Esophagus squamous epithelium (tissue), 5 donors: ENCODE results near the gene LRRC3B. TPM values are rescaled to one million over a fixed set of nuclear protein-coding genes. Genes with fewer than 3 reads are reported as not detected.
"Not testable (repeated sequence)": the region's sequence is repeated elsewhere in the genome, so short reads cannot be mapped to it uniquely, and the experiment has no call there.

Experiments
- DNase-seq: peaks from one replicate; lab custom pipeline; 2025; lab: John Stamatoyannopoulos, UW
- H3K27ac ChIP-seq, 4 donors: fragments of 200-600 bp; sonication (generic); one replicate each; pipeline ENCODE4 v1.5.1; 2016 to 2019; ENCODE audit warnings: mild to moderate bottlenecking in 1 of 4
- H3K27me3 ChIP-seq, 4 donors: fragments of 200-600 bp; sonication (generic); 1 replicate in 3 of 4; 2 replicates in 1 of 4; pipeline versions ENCODE4 v1.5.1 to v1.6.0; 2017 to 2021; ENCODE audit warnings: antibody characterized with exemption in 1 of 4
- H3K36me3 ChIP-seq, 3 donors: fragments of 200-600 bp; sonication (generic); one replicate each; pipeline ENCODE4 v1.5.1; 2016 to 2019
- H3K4me1 ChIP-seq, 3 donors: fragments of 200-600 bp; sonication (generic); one replicate each; pipeline ENCODE4 v1.5.1; 2017 to 2019
- H3K4me3 ChIP-seq, 4 donors: fragments of 200-600 bp; sonication (generic); 1 replicate in 3 of 4; 2 replicates in 1 of 4; pipeline ENCODE4 v1.5.1; 2016 to 2019; ENCODE audit warnings: mild to moderate bottlenecking in 2 of 4, moderate library complexity in 1 of 4
- H3K9me3 ChIP-seq, 3 donors: fragments of 200-600 bp; sonication (generic); one replicate each; pipeline ENCODE4 v1.5.1; 2016 to 2019
- POLR2A ChIP-seq, 4 donors: fragments of 450-650 bp; IDR thresholded peaks; one replicate each; pipeline ENCODE4 v1.6.1; 2017; ENCODE audit warnings: antibody characterized with exemption in 4 of 4, mild to moderate bottlenecking in 4 of 4, moderate library complexity in 3 of 4
- WGBS, 2 donors: methylation state at CpG; one replicate each; pipeline ENCODE4 v1.1.5; 2018; 5-methylcytosine and 5-hydroxymethylcytosine counted together
- intact Hi-C: fragments of 100-400 bp; cut with DNase I; formaldehyde crosslinking; loops from one replicate; pipeline ENCODE4 v1.15.0; 2022
- total RNA-seq, 4 donors: library from RNA; depleted of rRNA; stranded (reverse); fragments of >200 nt; gene quantifications; one replicate each; pipeline ENCODE4 v1.1.0, GENCODE V29; 2016
- TF ChIP-seq, protein P1 (sequence below), 6 experiments: fragments of 450-650 bp in 4 of 6; fragments of 200-600 bp in 2 of 6; sonication (generic) in 2 of 6; IDR thresholded peaks; one replicate each; pipeline ENCODE4 v1.5.1; 2016 to 2019; ENCODE audit warnings: antibody characterized with exemption in 6 of 6, mild to moderate bottlenecking in 4 of 6, moderate library complexity in 4 of 6
- donor health status: DM: yes; HTN: yes; CAD: no.

LRRC3B gene
- total RNA-seq, 4 donors from 2014 or later: 0.57 TPM; not detected in 3

DNA sequence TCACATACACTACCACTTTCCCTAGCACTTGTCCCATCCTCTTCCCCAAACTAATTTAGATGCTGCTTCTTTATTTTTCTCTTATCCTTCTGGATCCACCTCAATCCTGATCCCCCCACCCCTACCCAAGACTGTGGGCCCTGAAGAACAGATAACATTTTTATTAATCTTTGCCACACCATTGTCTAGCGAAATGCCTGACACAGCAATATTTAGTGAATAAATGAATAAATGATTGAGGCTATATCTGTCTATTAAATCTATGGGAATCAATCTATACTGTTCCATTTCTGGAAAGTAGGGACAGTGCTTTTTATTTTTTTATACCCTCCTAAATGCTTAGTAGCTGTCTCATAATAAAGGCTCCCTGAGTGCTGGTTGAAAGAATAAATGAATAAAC lies 32.9 kb upstream of the LRRC3B start:
- no peaks in the 10 kb centered on the region for H3K27me3 ChIP-seq
- H3K36me3 ChIP-seq: no peaks in the 10 kb centered on the region
- H3K4me1 ChIP-seq: no peaks in the 10 kb centered on the region
- no peak for DNase-seq
- no peak overlapping the region for H3K4me3 ChIP-seq
- no peak overlapping the region for H3K27ac ChIP-seq
- no peak for TF ChIP-seq POLR2A (IDR thresholded peaks at IDR 0.05)
- TF ChIP-seq, protein P1, sequence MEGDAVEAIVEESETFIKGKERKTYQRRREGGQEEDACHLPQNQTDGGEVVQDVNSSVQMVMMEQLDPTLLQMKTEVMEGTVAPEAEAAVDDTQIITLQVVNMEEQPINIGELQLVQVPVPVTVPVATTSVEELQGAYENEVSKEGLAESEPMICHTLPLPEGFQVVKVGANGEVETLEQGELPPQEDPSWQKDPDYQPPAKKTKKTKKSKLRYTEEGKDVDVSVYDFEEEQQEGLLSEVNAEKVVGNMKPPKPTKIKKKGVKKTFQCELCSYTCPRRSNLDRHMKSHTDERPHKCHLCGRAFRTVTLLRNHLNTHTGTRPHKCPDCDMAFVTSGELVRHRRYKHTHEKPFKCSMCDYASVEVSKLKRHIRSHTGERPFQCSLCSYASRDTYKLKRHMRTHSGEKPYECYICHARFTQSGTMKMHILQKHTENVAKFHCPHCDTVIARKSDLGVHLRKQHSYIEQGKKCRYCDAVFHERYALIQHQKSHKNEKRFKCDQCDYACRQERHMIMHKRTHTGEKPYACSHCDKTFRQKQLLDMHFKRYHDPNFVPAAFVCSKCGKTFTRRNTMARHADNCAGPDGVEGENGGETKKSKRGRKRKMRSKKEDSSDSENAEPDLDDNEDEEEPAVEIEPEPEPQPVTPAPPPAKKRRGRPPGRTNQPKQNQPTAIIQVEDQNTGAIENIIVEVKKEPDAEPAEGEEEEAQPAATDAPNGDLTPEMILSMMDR (IDR thresholded peaks at IDR 0.05): no peak
- 38 to 72% methylated on average over 1 of the region's 1 CpG for WGBS, 2 donors
- intact Hi-C loops: no loop called here
- no peaks in the 10 kb centered on the region for H3K9me3 ChIP-seq

DNA sequence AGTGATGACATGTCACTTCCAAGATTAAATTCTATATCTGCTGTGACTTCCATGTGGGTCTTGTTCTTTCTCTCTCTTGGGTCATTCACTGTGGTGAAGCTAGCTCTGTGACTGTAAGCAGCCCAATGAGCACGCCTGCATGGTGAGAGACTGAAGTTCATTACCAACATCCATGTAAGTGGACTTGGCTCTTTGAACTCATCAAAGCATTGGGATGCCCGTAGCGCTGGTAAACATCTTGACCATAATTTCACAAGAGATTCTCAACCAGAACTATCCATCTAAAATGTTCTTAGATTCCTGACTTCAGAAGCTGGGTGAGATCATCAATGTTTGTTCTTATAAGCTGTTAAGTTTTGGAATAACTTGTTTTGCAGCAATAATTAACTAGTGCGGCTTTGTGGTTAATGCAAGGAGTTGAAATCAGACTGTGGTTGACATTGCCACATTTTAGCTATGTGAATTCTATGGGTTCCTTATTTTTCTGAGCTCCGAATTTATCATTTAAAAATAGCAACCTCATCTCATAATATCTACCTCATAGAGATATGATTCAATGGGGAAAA lies 31.6 kb upstream of the LRRC3B start:
- Histone ChIP-seq H3K9me3 (no peaks in the 10 kb centered on the region), H3K36me3 (no peaks in the 10 kb centered on the region), H3K27ac (no peak overlapping the region), H3K4me1 (no peaks in the 10 kb centered on the region), H3K27me3 (no peaks in the 10 kb centered on the region), H3K4me3 (no peak overlapping the region)
- TF ChIP-seq, protein P1 (IDR thresholded peaks at IDR 0.05): no peak
- TF ChIP-seq POLR2A (IDR thresholded peaks at IDR 0.05): no peak
- no peak for DNase-seq
- intact Hi-C loops: no loop called here
- 69 to 85% methylated on average over 5 of the region's 5 CpGs for WGBS, 2 donors

DNA sequence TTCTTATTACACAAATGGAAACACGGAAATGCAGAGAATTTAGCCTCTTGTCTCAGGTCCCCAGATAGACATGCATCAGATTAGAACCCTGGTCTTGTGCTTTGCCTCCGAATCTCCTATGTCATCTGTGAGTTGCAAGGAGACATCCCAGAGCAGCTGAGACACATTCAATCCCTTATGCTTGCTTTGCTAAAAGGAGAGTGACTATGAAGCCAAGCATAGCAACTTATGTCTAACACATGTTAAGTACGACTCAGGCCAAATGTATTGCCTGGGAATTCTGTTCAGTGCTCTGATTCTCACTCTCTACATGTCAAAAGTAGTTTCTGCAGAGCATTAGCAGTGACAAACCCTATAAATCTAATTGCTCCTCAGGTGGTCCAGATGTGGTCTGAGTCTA lies 30.6 kb upstream of the LRRC3B start:
- Histone ChIP-seq H3K4me1 (no peaks in the 10 kb centered on the region), H3K27ac (no peak overlapping the region), H3K4me3 (no peak overlapping the region), H3K27me3 (no peaks in the 10 kb centered on the region), H3K36me3 (no peaks in the 10 kb centered on the region), H3K9me3 (no peaks in the 10 kb centered on the region)
- DNase-seq: no peak
- intact Hi-C loops: no loop called here
- WGBS, 2 donors: 79 to 84% methylated on average over 2 to 3 of the region's 3 CpGs
- no peak for TF ChIP-seq POLR2A (IDR thresholded peaks at IDR 0.05)
- TF ChIP-seq, protein P1 (IDR thresholded peaks at IDR 0.05): no peak

DNA sequence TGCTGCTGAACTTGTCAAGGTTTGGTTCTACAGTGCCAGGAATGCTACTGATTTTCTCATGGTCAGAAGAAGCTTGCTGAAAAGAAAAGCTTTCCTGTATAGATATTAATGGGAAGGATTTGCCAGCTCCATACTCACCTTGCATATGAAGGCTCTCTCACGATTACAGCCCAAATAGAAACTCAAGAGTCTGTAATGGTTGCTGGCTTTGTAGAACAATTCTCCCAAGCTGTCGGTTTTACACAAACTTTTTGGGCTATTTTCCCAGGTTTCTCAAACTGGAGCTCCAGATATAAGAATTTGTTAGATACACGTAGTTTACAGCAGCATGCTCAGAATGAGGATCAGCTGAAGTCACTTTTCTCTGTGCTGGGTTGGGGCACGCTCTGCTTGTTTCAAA lies 30.1 kb upstream of the LRRC3B start:
- no peaks in the 10 kb centered on the region for H3K9me3 ChIP-seq
- DNase-seq: no peak

DNA sequence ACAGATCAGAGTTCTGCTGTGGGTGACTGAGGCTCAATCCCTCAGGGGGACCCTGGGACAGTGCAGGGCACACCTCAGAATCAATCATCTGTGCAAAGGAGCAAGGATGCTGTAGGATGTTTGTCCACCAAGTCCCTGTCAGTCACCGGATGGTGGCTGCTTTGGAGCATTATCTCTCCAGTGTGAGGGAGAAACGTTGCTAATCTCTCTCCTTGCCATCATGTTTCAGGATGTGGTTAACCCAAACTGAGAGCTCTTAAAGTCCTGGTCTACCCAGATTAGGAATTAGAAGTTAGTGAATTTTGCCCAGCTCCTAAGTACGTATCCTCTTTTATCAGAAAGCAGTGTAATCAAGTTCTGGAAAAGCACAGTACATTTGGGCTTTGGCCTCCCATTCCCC lies 26.2 kb upstream of the LRRC3B start:
- 53 to 54% methylated on average over 3 of the region's 3 CpGs for WGBS, 2 donors
- no peaks in the 10 kb centered on the region for H3K36me3 ChIP-seq
- no peaks in the 10 kb centered on the region for H3K27me3 ChIP-seq
- intact Hi-C loops: no loop called here
- no peak overlapping the region for H3K4me3 ChIP-seq
- no peak for DNase-seq
- TF ChIP-seq POLR2A (IDR thresholded peaks at IDR 0.05): no peak
- TF ChIP-seq, protein P1 (IDR thresholded peaks at IDR 0.05): no peak
- H3K4me1 ChIP-seq: no peaks in the 10 kb centered on the region
- H3K9me3 ChIP-seq: no peaks in the 10 kb centered on the region
- H3K27ac ChIP-seq: no peak overlapping the region

More for the DNA sequence above, 30.1 kb upstream of the LRRC3B start:
- TF ChIP-seq, protein P1 (IDR thresholded peaks at IDR 0.05): no peak
- TF ChIP-seq POLR2A (IDR thresholded peaks at IDR 0.05): no peak
- intact Hi-C loops: no loop called here
- Histone ChIP-seq H3K4me1 (no peaks in the 10 kb centered on the region), H3K4me3 (no peak overlapping the region), H3K36me3 (no peaks in the 10 kb centered on the region), H3K27ac (no peak overlapping the region), H3K27me3 (no peaks in the 10 kb centered on the region)
- 31 to 46% methylated on average over 4 of the region's 4 CpGs for WGBS, 2 donors

DNA sequence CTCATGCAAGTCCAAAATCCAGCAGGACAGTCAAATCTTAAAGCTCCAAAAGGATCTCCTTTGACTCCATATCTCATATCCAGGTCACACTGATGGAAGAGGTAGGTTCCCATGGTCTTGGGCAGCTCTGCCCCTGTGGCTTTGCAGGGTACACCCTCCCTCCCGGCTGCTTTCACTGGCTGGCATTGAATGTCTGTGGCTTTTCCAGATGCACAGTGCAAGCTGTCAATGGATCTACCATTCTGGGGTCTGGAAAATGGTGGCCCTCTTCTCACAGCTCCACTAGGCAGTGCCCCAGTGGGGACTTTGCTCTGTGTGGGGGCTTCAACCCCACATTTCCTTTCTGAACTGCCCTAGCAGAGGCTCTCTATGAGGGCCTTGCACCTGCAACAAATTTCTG lies 19.3 kb upstream of the LRRC3B start:
- H3K27me3 ChIP-seq, H3K36me3 ChIP-seq, H3K4me3 ChIP-seq, intact Hi-C loops, DNase-seq, H3K27ac ChIP-seq, H3K4me1 ChIP-seq: not testable (repeated sequence)
- peaks cover 0 to 15% (median 7%) of the 10 kb centered on the region in 3 donors for H3K9me3 ChIP-seq
- 58 to 83% methylated on average over 1 of the region's 1 CpG for WGBS, 2 donors

DNA sequence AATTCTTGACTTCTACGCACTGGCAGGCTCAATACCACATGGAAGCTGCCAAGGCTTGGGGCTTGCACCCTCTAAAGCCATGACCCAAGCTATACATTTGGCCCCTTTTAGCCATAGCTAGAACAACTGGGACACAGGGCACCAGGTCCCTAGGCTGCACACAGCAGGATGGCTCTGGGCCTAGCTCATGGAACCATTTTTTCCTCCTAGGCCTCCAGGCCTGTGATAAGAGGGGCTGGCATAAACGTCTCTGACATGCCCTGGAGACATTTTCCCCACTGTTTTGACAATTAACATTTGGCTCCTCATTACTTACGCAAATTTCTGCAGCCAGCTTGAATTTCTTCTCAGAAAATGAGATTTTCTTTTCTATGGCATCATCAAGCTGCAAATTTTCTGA lies 18.8 kb upstream of the LRRC3B start:
- H3K36me3 ChIP-seq, H3K27ac ChIP-seq, H3K4me3 ChIP-seq, DNase-seq, H3K27me3 ChIP-seq, H3K4me1 ChIP-seq, intact Hi-C loops: not testable (repeated sequence)
- peaks cover 0 to 15% (median 7%) of the 10 kb centered on the region in 3 donors for H3K9me3 ChIP-seq
- WGBS, 2 donors: 6 to 48% methylated on average over 2 to 3 of the region's 3 CpGs
